Measurements from ENCODE around the gene SPATC1L. TPM values are rescaled to one million over a fixed set of nuclear protein-coding genes. Genes with fewer than 3 reads are reported as not detected.

Gene SPATC1L
- total RNA-seq, 2 donors from 2014 or later, result 4.4 to 9.6 TPM

GRCh38 chr21:46111193-46111571 lies 73.1 kb downstream of the SPATC1L start:
- H3K27ac ChIP-seq, result no peak overlapping the region
- peaks cover 0 to 10% (median 0%) of the 10 kb centered on the region in 3 donors for H3K9me3 ChIP-seq
- H3K36me3 ChIP-seq (replicated peaks in 1 of 2; ENCODE audit: insufficient read depth in 1 of 2, low read depth in 2 of 2), result no peaks in the 10 kb centered on the region
- peak in 2 of 4 donors; percentile 5 to 9 for DNase-seq
- no peaks in the 10 kb centered on the region for H3K27me3 ChIP-seq
- WGBS, 2 donors, result 79 to 100% methylated on average over 2 to 9 of the region's 12 CpGs
- TF ChIP-seq, protein P1, sequence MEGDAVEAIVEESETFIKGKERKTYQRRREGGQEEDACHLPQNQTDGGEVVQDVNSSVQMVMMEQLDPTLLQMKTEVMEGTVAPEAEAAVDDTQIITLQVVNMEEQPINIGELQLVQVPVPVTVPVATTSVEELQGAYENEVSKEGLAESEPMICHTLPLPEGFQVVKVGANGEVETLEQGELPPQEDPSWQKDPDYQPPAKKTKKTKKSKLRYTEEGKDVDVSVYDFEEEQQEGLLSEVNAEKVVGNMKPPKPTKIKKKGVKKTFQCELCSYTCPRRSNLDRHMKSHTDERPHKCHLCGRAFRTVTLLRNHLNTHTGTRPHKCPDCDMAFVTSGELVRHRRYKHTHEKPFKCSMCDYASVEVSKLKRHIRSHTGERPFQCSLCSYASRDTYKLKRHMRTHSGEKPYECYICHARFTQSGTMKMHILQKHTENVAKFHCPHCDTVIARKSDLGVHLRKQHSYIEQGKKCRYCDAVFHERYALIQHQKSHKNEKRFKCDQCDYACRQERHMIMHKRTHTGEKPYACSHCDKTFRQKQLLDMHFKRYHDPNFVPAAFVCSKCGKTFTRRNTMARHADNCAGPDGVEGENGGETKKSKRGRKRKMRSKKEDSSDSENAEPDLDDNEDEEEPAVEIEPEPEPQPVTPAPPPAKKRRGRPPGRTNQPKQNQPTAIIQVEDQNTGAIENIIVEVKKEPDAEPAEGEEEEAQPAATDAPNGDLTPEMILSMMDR (IDR thresholded peaks at IDR 0.05), result no peak
- no peak for TF ChIP-seq POLR2A (IDR thresholded peaks at IDR 0.05)
- no peaks in the 10 kb centered on the region for H3K4me1 ChIP-seq
- intact Hi-C loops (cut with DNase I), result no loop called here
- no peak overlapping the region for H3K4me3 ChIP-seq
- ATAC-seq, result no peak

Other genes starting within 250 kb of the SPATC1L start
- 100 to 1,000 TPM; 112 to 314 TPM for gene COL6A1, start 202.7 kb downstream of the SPATC1L start, total RNA-seq
- 100 to 1,000 TPM in 1 of 2 donors, 10 to 100 TPM in 1; 72.1 to 339 TPM for gene COL6A2, start 86.3 kb downstream of the SPATC1L start, total RNA-seq
- gene FTCD, start 28.9 kb downstream of the SPATC1L start, total RNA-seq, result under 1 TPM in 1 of 2 donors, not detected in 1; 0.33 TPM
- 10 to 100 TPM; 38.9 to 68.9 TPM for gene LSS, start 44.3 kb upstream of the SPATC1L start, total RNA-seq
- 100 to 1,000 TPM in 1 of 2 donors, 10 to 100 TPM in 1; 52.7 to 102 TPM for gene MCM3AP, start 101.2 kb upstream of the SPATC1L start, total RNA-seq
- 10 to 100 TPM in 1 of 2 donors, 1 to 10 TPM in 1; 4.9 to 15.2 TPM for gene YBEY, start 101.9 kb upstream of the SPATC1L start, total RNA-seq
- gene C21orf58, start 139.4 kb upstream of the SPATC1L start, total RNA-seq, result 1 to 10 TPM; 1.6 TPM
- 10 to 100 TPM; 11.9 to 28.0 TPM for gene PCNT, start 139.7 kb upstream of the SPATC1L start, total RNA-seq